Keratinocyte (primary cell): ENCODE results near the gene CTIF. TPM values are rescaled to one million over a fixed set of nuclear protein-coding genes. Genes with fewer than 3 reads are reported as not detected.

Experiments
- DNase-seq: peaks from one replicate; pipeline ENCODE4 v3.0.0-alpha.2; 2011; ENCODE audit warnings: low read depth, missing footprints, low spot score
- FAIRE-seq: peaks from 2 replicates; lab custom pipeline; 2011; peaks lifted over from hg19 to GRCh38; lab: Jason Lieb, UNC
- H2AFZ ChIP-seq: 2 replicates; pipeline ENCODE4 v1.6.0; 2012; ENCODE audit warnings: low read length, control low read depth, inconsistent platforms; ENCODE audit not compliant: control insufficient read depth
- H3K27ac ChIP-seq: 2 replicates; pipeline ENCODE4 v1.5.1; 2011; ENCODE audit warnings: low read length; ENCODE audit not compliant: control insufficient read depth, insufficient read depth
- H3K27me3 ChIP-seq: 3 replicates; pipeline ENCODE4 v1.6.0; 2011; ENCODE audit warnings: low read length; ENCODE audit not compliant: control insufficient read depth, insufficient read depth; ENCODE audit errors: extremely low read depth
- H3K36me3 ChIP-seq, 2 experiments: 2 replicates in 1 of 2; 3 replicates in 1 of 2; pipeline ENCODE4 v1.5.1; 2011; ENCODE audit warnings: low read length in 2 of 2, mild to moderate bottlenecking in 1 of 2; ENCODE audit not compliant: control insufficient read depth in 2 of 2, insufficient read depth in 2 of 2; ENCODE audit errors: extremely low read depth in 1 of 2
- H3K4me1 ChIP-seq: 3 replicates; pipeline ENCODE4 v1.5.1; 2011; ENCODE audit warnings: low read length; ENCODE audit not compliant: control insufficient read depth, insufficient read depth; ENCODE audit errors: extremely low read depth
- H3K4me2 ChIP-seq: 3 replicates; pipeline ENCODE4 v1.6.0; 2011; ENCODE audit warnings: low read depth, low read length; ENCODE audit not compliant: control insufficient read depth, insufficient read depth; ENCODE audit errors: extremely low read depth
- H3K4me3 ChIP-seq, 3 experiments: fragments of 200-600 bp in 1 of 3; sonication (generic) in 1 of 3; 2 replicates in 2 of 3; 3 replicates in 1 of 3; pipeline ENCODE4 v1.5.1; 2011 to 2016; ENCODE audit warnings: low read length in 3 of 3, mild to moderate bottlenecking in 3 of 3, control low read depth in 2 of 3, inconsistent platforms in 1 of 3, low read depth in 1 of 3, mixed read lengths in 1 of 3, mixed run types in 1 of 3, moderate library complexity in 1 of 3; ENCODE audit not compliant: control insufficient read depth in 2 of 3, insufficient read depth in 2 of 3; ENCODE audit errors: extremely low read depth in 1 of 3
- H3K79me2 ChIP-seq: 2 replicates; pipeline ENCODE4 v1.6.0; 2012; ENCODE audit warnings: low read length; ENCODE audit not compliant: control insufficient read depth, insufficient read depth
- H3K9ac ChIP-seq: 3 replicates; pipeline ENCODE4 v1.6.0; 2011; ENCODE audit warnings: low read length; ENCODE audit not compliant: control insufficient read depth, insufficient read depth; ENCODE audit errors: extremely low read depth
- H3K9me1 ChIP-seq: 3 replicates; pipeline ENCODE4 v1.6.0; 2011; ENCODE audit warnings: low read length; ENCODE audit not compliant: control insufficient read depth, insufficient read depth; ENCODE audit errors: extremely low read depth
- H3K9me3 ChIP-seq: 2 replicates; pipeline ENCODE4 v1.5.1; 2012; ENCODE audit warnings: low read depth, low read length; ENCODE audit not compliant: control insufficient read depth
- H4K20me1 ChIP-seq: 3 replicates; pipeline ENCODE4 v1.6.0; 2011; ENCODE audit warnings: low read length; ENCODE audit not compliant: control insufficient read depth, insufficient read depth; ENCODE audit errors: extremely low read depth
- EZH2 ChIP-seq: IDR thresholded peaks from one replicate; pipeline ENCODE4 v1.6.1; 2012; ENCODE audit warnings: inconsistent platforms, mild to moderate bottlenecking, low read length, moderate library complexity
- dilution Hi-C: fragments of 300-500 bp; cut with MboI; formaldehyde crosslinking; loops from one replicate; pipeline ENCODE4 v1.7.0; 2020; ENCODE audit warnings: low sequenced_read_pairs; ENCODE audit not compliant: extremely low pct_ligation_motif_present
- polyA plus RNA-seq, 5 experiments: library from polyadenylated mRNA; depleted of rRNA in 3 of 5; stranded (reverse) in 3 of 5; stranded (forward) in 1 of 5; unstranded in 1 of 5; fragments of >200 nt; gene quantifications; 1 replicate in 1 of 5; 2 replicates in 3 of 5; 3 replicates in 1 of 5; pipeline versions ENCODE4 v1.2.1 to v1.2.3, GENCODE V29; 2011 to 2012; ENCODE audit warnings: missing spikeins in 2 of 5, low read depth in 1 of 5, low replicate concordance in 1 of 5
- TF ChIP-seq, protein P1 (sequence below), 3 experiments: IDR thresholded peaks in 1 of 3; conservative IDR thresholded peaks in 1 of 3; optimal IDR thresholded peaks in 1 of 3; 2 replicates in 2 of 3; 3 replicates in 1 of 3; pipeline versions ENCODE3 to v1.5.1; 2011; ENCODE audit warnings: low read length in 3 of 3, mild to moderate bottlenecking in 3 of 3, moderate library complexity in 2 of 3, control low read depth in 1 of 3, inconsistent platforms in 1 of 3; ENCODE audit not compliant: insufficient read depth in 2 of 3; ENCODE audit errors: extremely low read depth in 1 of 3

CTIF gene
- polyA plus RNA-seq, 1 donor (not counting 4 experiments of a cell fraction or from before 2014, with no cell fraction given), result 15.0 TPM

DNA sequence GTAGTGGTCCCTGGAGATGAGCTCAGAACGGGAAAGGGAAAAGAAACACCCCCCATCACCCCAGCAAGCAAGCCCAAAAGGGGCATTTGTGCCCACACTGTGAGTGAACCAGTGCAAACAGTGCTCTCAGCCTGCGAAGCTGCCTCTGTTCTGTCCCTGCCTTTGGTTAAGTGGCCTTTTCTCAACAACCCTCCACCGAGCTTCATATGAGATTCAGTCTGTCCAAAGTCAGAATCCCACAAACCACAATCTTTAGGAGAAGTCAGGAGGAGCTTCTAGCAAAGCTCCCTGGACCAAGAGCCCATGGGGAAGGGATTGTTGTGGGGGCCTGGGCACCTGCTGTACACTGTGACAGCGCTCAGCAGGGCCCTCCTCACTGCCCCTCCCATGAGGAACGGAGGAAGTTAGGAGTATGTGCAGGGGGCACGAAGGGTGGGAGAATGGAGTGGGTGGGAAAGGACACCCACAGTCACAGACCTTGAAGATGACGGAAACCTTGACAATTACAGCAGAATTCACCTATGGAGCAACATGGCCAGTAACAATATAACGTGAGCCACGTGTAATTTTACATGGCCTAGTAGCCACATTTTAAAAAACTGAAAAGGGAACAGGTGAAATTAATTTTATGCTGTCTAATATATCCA lies 292.4 kb downstream of the CTIF start:
- no peak overlapping the region for H2AFZ ChIP-seq
- TF ChIP-seq, protein P1, sequence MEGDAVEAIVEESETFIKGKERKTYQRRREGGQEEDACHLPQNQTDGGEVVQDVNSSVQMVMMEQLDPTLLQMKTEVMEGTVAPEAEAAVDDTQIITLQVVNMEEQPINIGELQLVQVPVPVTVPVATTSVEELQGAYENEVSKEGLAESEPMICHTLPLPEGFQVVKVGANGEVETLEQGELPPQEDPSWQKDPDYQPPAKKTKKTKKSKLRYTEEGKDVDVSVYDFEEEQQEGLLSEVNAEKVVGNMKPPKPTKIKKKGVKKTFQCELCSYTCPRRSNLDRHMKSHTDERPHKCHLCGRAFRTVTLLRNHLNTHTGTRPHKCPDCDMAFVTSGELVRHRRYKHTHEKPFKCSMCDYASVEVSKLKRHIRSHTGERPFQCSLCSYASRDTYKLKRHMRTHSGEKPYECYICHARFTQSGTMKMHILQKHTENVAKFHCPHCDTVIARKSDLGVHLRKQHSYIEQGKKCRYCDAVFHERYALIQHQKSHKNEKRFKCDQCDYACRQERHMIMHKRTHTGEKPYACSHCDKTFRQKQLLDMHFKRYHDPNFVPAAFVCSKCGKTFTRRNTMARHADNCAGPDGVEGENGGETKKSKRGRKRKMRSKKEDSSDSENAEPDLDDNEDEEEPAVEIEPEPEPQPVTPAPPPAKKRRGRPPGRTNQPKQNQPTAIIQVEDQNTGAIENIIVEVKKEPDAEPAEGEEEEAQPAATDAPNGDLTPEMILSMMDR (optimal IDR thresholded peaks at IDR 0.05 in 1 of 3, IDR thresholded peaks at IDR 0.05 in 1 of 3, conservative IDR thresholded peaks at IDR 0.05 in 1 of 3; ENCODE audit: extremely low read depth in 1 of 3, insufficient read depth in 2 of 3, low read length in 3 of 3), result no peak
- no peak for TF ChIP-seq EZH2
- DNase-seq, result no peak
- H4K20me1 ChIP-seq, result no peaks in the 10 kb centered on the region
- no peak for FAIRE-seq
- H3K27me3 ChIP-seq, result no peaks in the 10 kb centered on the region
- no peaks in the 10 kb centered on the region for H3K9me3 ChIP-seq
- H3K4me1 ChIP-seq, result peaks cover 35% of the 10 kb centered on the region
- H3K36me3 ChIP-seq, result no peaks in the 10 kb centered on the region
- no peak overlapping the region for H3K4me2 ChIP-seq
- H3K9me1 ChIP-seq, result peaks cover 2% of the 10 kb centered on the region
- dilution Hi-C loops, result no loop called here
- no peak overlapping the region for H3K9ac ChIP-seq
- H3K79me2 ChIP-seq, result no peaks in the 10 kb centered on the region
- no peak overlapping the region for H3K27ac ChIP-seq
- H3K4me3 ChIP-seq, result no peak overlapping the region

DNA sequence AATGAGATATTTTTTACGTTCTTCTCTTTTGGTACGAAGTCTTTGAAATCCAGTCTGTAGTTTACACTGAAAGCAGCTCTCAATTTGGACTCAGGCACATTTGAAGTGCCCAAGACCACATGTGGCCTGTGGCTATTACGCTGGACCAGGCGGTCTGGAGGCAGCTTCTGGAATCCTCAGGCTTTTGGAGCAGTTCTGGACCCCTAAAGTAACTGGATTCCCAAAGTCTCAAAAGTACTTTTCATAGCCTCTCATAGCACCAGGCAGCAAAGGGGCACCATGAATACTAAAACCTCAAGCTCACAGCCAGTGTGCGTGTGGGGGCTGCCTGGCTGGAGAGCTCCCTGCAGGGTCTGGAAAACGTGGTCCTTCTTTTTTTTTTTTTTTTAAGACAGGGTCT lies 293.0 kb downstream of the CTIF start:
- dilution Hi-C loops, result no loop called here
- no peak for TF ChIP-seq EZH2
- TF ChIP-seq, protein P1 (optimal IDR thresholded peaks at IDR 0.05 in 1 of 3, IDR thresholded peaks at IDR 0.05 in 1 of 3, conservative IDR thresholded peaks at IDR 0.05 in 1 of 3; ENCODE audit: extremely low read depth in 1 of 3, insufficient read depth in 2 of 3, low read length in 3 of 3), result no peak
- Histone ChIP-seq H3K9me3 (no peaks in the 10 kb centered on the region), H3K27ac (no peak overlapping the region), H3K9me1 (peaks cover 2% of the 10 kb centered on the region), H3K4me1 (peaks cover 35% of the 10 kb centered on the region), H3K4me2 (no peak overlapping the region), H3K9ac (no peak overlapping the region), H3K79me2 (no peaks in the 10 kb centered on the region), H2AFZ (no peak overlapping the region), H3K27me3 (no peaks in the 10 kb centered on the region), H3K36me3 (no peaks in the 10 kb centered on the region), H3K4me3 (no peak overlapping the region), H4K20me1 (no peaks in the 10 kb centered on the region)
- FAIRE-seq (no peak), DNase-seq (no peak)
